A549 (cell line): ENCODE measurements around the gene CNTFR.

Experiments used
- CHD2 ChIP-seq: fragments of 150-350 bp; IDR thresholded peaks from 2 replicates; pipeline ENCODE4 v1.6.1; 2014; ENCODE audit warnings: low read length; ENCODE audit not compliant: partially characterized antibody
- EP300 ChIP-seq, 2 experiments: fragments of >200 bp; sonication (Bioruptor Twin); formaldehyde crosslinking; IDR thresholded peaks; 2 replicates in 1 of 2; 3 replicates in 1 of 2; pipeline ENCODE4 v1.6.1; 2016 to 2017
- TF ChIP-seq, protein P1 (sequence below): fragments of >200 bp; sonication (Bioruptor Twin); formaldehyde crosslinking; IDR thresholded peaks from 3 replicates; pipeline ENCODE4 v1.5.1; 2016

DNA sequence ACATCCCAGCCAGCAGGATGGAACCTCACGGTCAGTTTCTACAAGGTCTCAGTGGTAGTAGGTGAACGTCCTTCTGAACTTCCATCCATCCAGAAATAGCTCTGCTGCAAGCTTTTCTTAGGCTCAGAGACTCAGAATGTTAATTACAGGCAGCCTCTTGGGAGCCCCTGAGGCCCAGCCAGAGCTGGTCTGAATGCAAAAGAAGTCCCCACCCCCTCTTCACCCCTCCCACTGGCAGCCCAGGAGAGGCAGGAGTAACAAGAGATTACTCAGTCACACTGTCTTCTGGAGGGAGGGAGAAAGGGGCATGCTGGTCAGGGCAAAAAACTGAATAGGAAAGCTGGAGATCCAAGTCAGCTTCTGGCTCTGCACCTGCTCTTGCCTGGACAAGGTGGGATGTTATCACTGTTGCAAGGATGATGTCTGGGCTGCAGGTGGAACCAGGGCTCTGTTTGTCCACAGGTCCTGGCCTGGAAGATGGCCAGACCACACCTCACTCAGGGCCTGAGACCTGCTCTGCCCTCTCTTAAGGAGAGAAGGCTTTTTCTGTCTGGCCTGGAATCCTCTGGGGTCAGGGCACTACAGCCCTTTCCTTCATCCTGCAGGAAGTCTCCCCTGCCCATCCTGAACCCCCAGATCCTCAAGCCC lies 75.8 kb downstream of the CNTFR start:
- TF ChIP-seq, protein P1, sequence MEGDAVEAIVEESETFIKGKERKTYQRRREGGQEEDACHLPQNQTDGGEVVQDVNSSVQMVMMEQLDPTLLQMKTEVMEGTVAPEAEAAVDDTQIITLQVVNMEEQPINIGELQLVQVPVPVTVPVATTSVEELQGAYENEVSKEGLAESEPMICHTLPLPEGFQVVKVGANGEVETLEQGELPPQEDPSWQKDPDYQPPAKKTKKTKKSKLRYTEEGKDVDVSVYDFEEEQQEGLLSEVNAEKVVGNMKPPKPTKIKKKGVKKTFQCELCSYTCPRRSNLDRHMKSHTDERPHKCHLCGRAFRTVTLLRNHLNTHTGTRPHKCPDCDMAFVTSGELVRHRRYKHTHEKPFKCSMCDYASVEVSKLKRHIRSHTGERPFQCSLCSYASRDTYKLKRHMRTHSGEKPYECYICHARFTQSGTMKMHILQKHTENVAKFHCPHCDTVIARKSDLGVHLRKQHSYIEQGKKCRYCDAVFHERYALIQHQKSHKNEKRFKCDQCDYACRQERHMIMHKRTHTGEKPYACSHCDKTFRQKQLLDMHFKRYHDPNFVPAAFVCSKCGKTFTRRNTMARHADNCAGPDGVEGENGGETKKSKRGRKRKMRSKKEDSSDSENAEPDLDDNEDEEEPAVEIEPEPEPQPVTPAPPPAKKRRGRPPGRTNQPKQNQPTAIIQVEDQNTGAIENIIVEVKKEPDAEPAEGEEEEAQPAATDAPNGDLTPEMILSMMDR = no peak
- no peak for TF ChIP-seq EP300 (IDR thresholded peaks at IDR 0.05)
- no peak for TF ChIP-seq CHD2
